Loucy (cell line): Measurements from ENCODE around the gene ENPP1.

Experiments used
- H2AFZ ChIP-seq: fragments of 200-600 bp; sonication (generic); 2 replicates; pipeline ENCODE4 v1.6.0; 2016; ENCODE audit warnings: antibody characterized with exemption, mild to moderate bottlenecking, low read length, moderate library complexity
- H3F3A ChIP-seq: fragments of 200-600 bp; 2 replicates; pipeline ENCODE4 v1.6.0; 2016; ENCODE audit warnings: antibody characterized with exemption, low read depth, mild to moderate bottlenecking
- H3K27me3 ChIP-seq: fragments of 200-600 bp; sonication (generic); 2 replicates; pipeline ENCODE4 v1.6.1; 2014; ENCODE audit warnings: low read length, mild to moderate bottlenecking; ENCODE audit not compliant: insufficient read depth, poor library complexity, severe bottlenecking
- H3K36me3 ChIP-seq: fragments of 200-600 bp; sonication (generic); 2 replicates; pipeline ENCODE4 v1.6.1; 2016; ENCODE audit warnings: low read length; ENCODE audit not compliant: insufficient read depth
- H3K4me1 ChIP-seq: fragments of 200-600 bp; sonication (generic); 2 replicates; pipeline ENCODE4 v1.5.1; 2014; ENCODE audit warnings: low read length, mild to moderate bottlenecking; ENCODE audit not compliant: insufficient read depth, poor library complexity, severe bottlenecking
- H3K4me2 ChIP-seq: fragments of 200-600 bp; sonication (generic); 2 replicates; pipeline ENCODE4 v1.6.0; 2014; ENCODE audit warnings: antibody characterized with exemption, low read length, low read depth, mild to moderate bottlenecking; ENCODE audit not compliant: poor library complexity, severe bottlenecking
- H3K4me3 ChIP-seq: fragments of 200-600 bp; sonication (generic); 2 replicates; pipeline ENCODE4 v1.5.1; 2014; ENCODE audit warnings: low read length, mild to moderate bottlenecking, mixed read lengths; ENCODE audit not compliant: poor library complexity, severe bottlenecking
- H3K79me2 ChIP-seq: fragments of 200-600 bp; sonication (generic); 2 replicates; pipeline ENCODE4 v1.6.1; 2014; ENCODE audit warnings: low read length; ENCODE audit not compliant: insufficient read depth
- H3K9ac ChIP-seq: fragments of 200-600 bp; sonication (generic); 2 replicates; pipeline ENCODE4 v1.6.0; 2014; ENCODE audit warnings: mild to moderate bottlenecking, low read depth, low read length, moderate library complexity; ENCODE audit not compliant: poor library complexity, severe bottlenecking
- H3K9me2 ChIP-seq: fragments of 200-600 bp; sonication (generic); replicated peaks from 2 replicates; pipeline ENCODE4 v1.6.1; 2016; ENCODE audit warnings: low read depth, low read length, mixed read lengths
- H3K9me3 ChIP-seq: fragments of 200-600 bp; sonication (generic); 2 replicates; pipeline ENCODE4 v1.6.1; 2014; ENCODE audit warnings: mild to moderate bottlenecking, antibody characterized with exemption, low read length, low read depth; ENCODE audit not compliant: insufficient read depth
- H4K20me1 ChIP-seq: fragments of 200-600 bp; sonication (generic); 2 replicates; pipeline ENCODE4 v1.6.0; 2014; ENCODE audit warnings: antibody characterized with exemption, low read length, mild to moderate bottlenecking; ENCODE audit not compliant: insufficient read depth, poor library complexity, severe bottlenecking
- CTCF ChIP-seq: fragments of 200-600 bp; sonication (generic); conservative IDR thresholded peaks from 2 replicates; pipeline ENCODE4 v1.5.1; 2014; ENCODE audit warnings: mild to moderate bottlenecking, antibody characterized with exemption, low read length
- EZH2phosphoT487 ChIP-seq: fragments of 200-600 bp; IDR thresholded peaks from 2 replicates; pipeline ENCODE4 v1.6.1; 2018; ENCODE audit warnings: antibody characterized with exemption, mild to moderate bottlenecking, moderate library complexity, borderline replicate concordance

ENPP1 gene

GRCh38 chr6:131843768-131844167 lies 35.9 kb downstream of the ENPP1 start:
- Histone ChIP-seq H3K36me3 (no peaks in the 10 kb centered on the region), H3F3A (no peaks in the 10 kb centered on the region), H3K4me1 (no peaks in the 10 kb centered on the region), H3K9ac (no peak overlapping the region), H2AFZ (no peak overlapping the region), H3K4me3 (no peak overlapping the region), H3K79me2 (no peaks in the 10 kb centered on the region), H3K9me3 (no peaks in the 10 kb centered on the region), H4K20me1 (no peaks in the 10 kb centered on the region), H3K4me2 (no peak overlapping the region), H3K27me3 (peaks cover 25% of the 10 kb centered on the region), H3K9me2 (no peaks in the 10 kb centered on the region)
- TF ChIP-seq EZH2phosphoT487 = no peak
- TF ChIP-seq CTCF = no peak

GRCh38 chr6:131844243-131844841 lies 36.5 kb downstream of the ENPP1 start:
- H3K79me2 ChIP-seq = no peaks in the 10 kb centered on the region
- H2AFZ ChIP-seq = no peak overlapping the region
- no peaks in the 10 kb centered on the region for H3K9me2 ChIP-seq
- TF ChIP-seq EZH2phosphoT487 (no peak), CTCF (no peak)
- no peak overlapping the region for H3K4me2 ChIP-seq
- H3K27me3 ChIP-seq = peaks cover 20% of the 10 kb centered on the region
- no peaks in the 10 kb centered on the region for H3K36me3 ChIP-seq
- H3K4me3 ChIP-seq = no peak overlapping the region
- H3K9me3 ChIP-seq = no peaks in the 10 kb centered on the region
- H3K4me1 ChIP-seq = no peaks in the 10 kb centered on the region
- H4K20me1 ChIP-seq = no peaks in the 10 kb centered on the region
- H3K9ac ChIP-seq = no peak overlapping the region
- H3F3A ChIP-seq = no peaks in the 10 kb centered on the region

- H3F3A ChIP-seq = no peaks in the 10 kb centered on the region
- no peaks in the 10 kb centered on the region for H3K36me3 ChIP-seq
- no peaks in the 10 kb centered on the region for H4K20me1 ChIP-seq
- no peaks in the 10 kb centered on the region for H3K9me2 ChIP-seq
- no peaks in the 10 kb centered on the region for H3K4me1 ChIP-seq
- no peak for TF ChIP-seq CTCF
- no peak for TF ChIP-seq EZH2phosphoT487
- peaks cover 9% of the 10 kb centered on the region for H3K27me3 ChIP-seq
- no peaks in the 10 kb centered on the region for H3K79me2 ChIP-seq
- H3K4me3 ChIP-seq = no peak overlapping the region
- H2AFZ ChIP-seq = no peak overlapping the region
- H3K9me3 ChIP-seq = no peaks in the 10 kb centered on the region
- H3K4me2 ChIP-seq = no peak overlapping the region
- no peak overlapping the region for H3K9ac ChIP-seq
These were observed 38.3 kb downstream of the ENPP1 start for GRCh38 chr6:131846023-131846663.
